ENCODE measurements around the gene GOLM1. TPM values are rescaled to one million over a fixed set of nuclear protein-coding genes. Genes with fewer than 3 reads are reported as not detected.

Gene GOLM1
- total and polyA plus RNA-seq, 2 donors (not counting 1 experiment from before 2014, with no cell fraction given), result 0.54 TPM; not detected in 1

GRCh38 chr9:86112057-86112456 is 12.7 kb upstream of the GOLM1 start:
- Histone ChIP-seq H3K27ac (ENCODE audit: low read length in 2 of 2) (no peak overlapping the region), H3K36me3 (replicated peaks in 1 of 2; ENCODE audit: control extremely low read depth in 1 of 2, control insufficient read depth in 1 of 2, extremely low read depth in 1 of 2, insufficient read depth in 2 of 2, low read length in 1 of 2) (no peaks in the 10 kb centered on the region), H3K9me3 (ENCODE audit: control extremely low read depth in 1 of 3, control insufficient read depth in 2 of 3, insufficient read depth in 1 of 3, low read length in 2 of 3) (peaks cover 0 to 4% (median 0%) of the 10 kb centered on the region in 3 donors), H3K27me3 (replicated peaks in 1 of 4; ENCODE audit: control extremely low read depth in 1 of 4, control insufficient read depth in 3 of 4, insufficient read depth in 4 of 4, low read length in 3 of 4) (peaks cover 0 to 3% (median under 1%) of the 10 kb centered on the region in 4 experiments), H3K4me1 (ENCODE audit: control insufficient read depth in 2 of 2, insufficient read depth in 2 of 2, low read length in 2 of 2) (no peaks in the 10 kb centered on the region), H2AFZ (ENCODE audit: insufficient read depth, low read depth, low read length, poor library complexity, severe bottlenecking) (no peak overlapping the region), H3K4me3 (ENCODE audit: control extremely low read depth in 1 of 5, extremely low read depth in 1 of 5, insufficient read depth in 1 of 5, low read depth in 2 of 5, low read length in 4 of 5) (no peak overlapping the region), H4K20me1 (ENCODE audit: control insufficient read depth, insufficient read depth, low read length, poor library complexity, severe bottlenecking) (no peaks in the 10 kb centered on the region), H3K4me2 (replicated peaks; ENCODE audit: low read depth, low read length, poor library complexity, severe bottlenecking) (no peak overlapping the region), H3K9ac (ENCODE audit: low read length) (no peak overlapping the region), H3K79me2 (ENCODE audit: control insufficient read depth, insufficient read depth, low read length) (no peaks in the 10 kb centered on the region)
- DNase-seq (no peak), ATAC-seq (ENCODE audit: low read depth) (no peak)
- POLR2A ChIA-PET, result no interaction called here
- no peak overlapping the region for H3K4me3 Mint-ChIP-seq
- H3K27ac Mint-ChIP-seq, result no peak overlapping the region
- TF ChIP-seq CTCF (IDR thresholded peaks at IDR 0.05) (no peak), EZH2 (IDR thresholded peaks at IDR 0.05; ENCODE audit: borderline replicate concordance, insufficient read depth, low read depth, low read length, poor library complexity, severe bottlenecking) (no peak)
- peaks cover under 1% of the 10 kb centered on the region for H3K9me3 Mint-ChIP-seq (ENCODE audit: insufficient read depth)
- WGBS (ENCODE audit: insufficient coverage), result 72% methylated on average over 3 of the region's 5 CpGs
- peaks cover 18% of the 10 kb centered on the region for H3K27me3 Mint-ChIP-seq
- intact Hi-C loops (cut with micrococcal nuclease), result no loop called here
- CTCF ChIA-PET, result no interaction called here
- no peaks in the 10 kb centered on the region for H3K4me1 Mint-ChIP-seq

GRCh38 chr9:86102626-86103025 is 3.3 kb upstream of the GOLM1 start:
- no peak overlapping the region for H3K27ac ChIP-seq (ENCODE audit: low read length in 2 of 2)
- no peak overlapping the region for H3K9ac ChIP-seq (ENCODE audit: low read length)
- TF ChIP-seq CTCF (IDR thresholded peaks at IDR 0.05), result no peak
- no peak for TF ChIP-seq EZH2 (IDR thresholded peaks at IDR 0.05; ENCODE audit: borderline replicate concordance, insufficient read depth, low read depth, low read length, poor library complexity, severe bottlenecking)
- DNase-seq (no peak), ATAC-seq (ENCODE audit: low read depth) (no peak)
- no peaks in the 10 kb centered on the region for H3K79me2 ChIP-seq (ENCODE audit: control insufficient read depth, insufficient read depth, low read length)
- peaks cover 0 to 27% (median 16%) of the 10 kb centered on the region in 4 experiments for H3K27me3 ChIP-seq (replicated peaks in 1 of 4; ENCODE audit: control extremely low read depth in 1 of 4, control insufficient read depth in 3 of 4, insufficient read depth in 4 of 4, low read length in 3 of 4)
- no peak overlapping the region for H3K4me2 ChIP-seq (replicated peaks; ENCODE audit: low read depth, low read length, poor library complexity, severe bottlenecking)
- peaks cover 2% of the 10 kb centered on the region for H3K9me3 Mint-ChIP-seq (ENCODE audit: insufficient read depth)
- whole genome bisulfite sequencing (ENCODE audit: insufficient coverage), result 93% methylated on average over 3 of the region's 3 CpGs
- ChIA-PET CTCF (no interaction called here), POLR2A (no interaction called here)
- H3K4me1 Mint-ChIP-seq, result peaks cover 7% of the 10 kb centered on the region
- no peaks in the 10 kb centered on the region for H4K20me1 ChIP-seq (ENCODE audit: control insufficient read depth, insufficient read depth, low read length, poor library complexity, severe bottlenecking)
- no peak overlapping the region for H3K4me3 ChIP-seq (ENCODE audit: control extremely low read depth in 1 of 5, extremely low read depth in 1 of 5, insufficient read depth in 1 of 5, low read depth in 2 of 5, low read length in 4 of 5)
- no peaks in the 10 kb centered on the region for H3K36me3 ChIP-seq (replicated peaks in 1 of 2; ENCODE audit: control extremely low read depth in 1 of 2, control insufficient read depth in 1 of 2, extremely low read depth in 1 of 2, insufficient read depth in 2 of 2, low read length in 1 of 2)
- H3K4me3 Mint-ChIP-seq, result no peak overlapping the region
- no peak overlapping the region for H3K27ac Mint-ChIP-seq
- peaks cover 50% of the 10 kb centered on the region for H3K27me3 Mint-ChIP-seq
- H3K9me3 ChIP-seq (ENCODE audit: control extremely low read depth in 1 of 3, control insufficient read depth in 2 of 3, insufficient read depth in 1 of 3, low read length in 2 of 3), result no peaks in the 10 kb centered on the region
- intact Hi-C loops (cut with micrococcal nuclease), result no loop called here
- H2AFZ ChIP-seq (ENCODE audit: insufficient read depth, low read depth, low read length, poor library complexity, severe bottlenecking), result no peak overlapping the region
- peaks cover 5 to 12% of the 10 kb centered on the region in 2 donors for H3K4me1 ChIP-seq (ENCODE audit: control insufficient read depth in 2 of 2, insufficient read depth in 2 of 2, low read length in 2 of 2)
